T-helper 2 cell (primary cell): ENCODE results near the gene SMG6.

Experiments
- DNase-seq, 5 experiments: peaks; one replicate each; pipeline versions ENCODE4 v3.0.0 to v3.0.0-alpha.2; 2012 to 2022

The SMG6 gene

GRCh38 chr17:2071455-2072281 lies 231.9 kb downstream of the SMG6 start:
- no peak for DNase-seq

- DNase-seq: no peak
Observed at GRCh38 chr17:2071024-2071385, 232.6 kb downstream of the SMG6 start.

- DNase-seq: peak in 2 of 5 experiments; percentile 54 to 97
Observed at GRCh38 chr17:2070241-2071023, 233.2 kb downstream of the SMG6 start.

- no peak for DNase-seq
Observed at GRCh38 chr17:2068519-2069051, 235.0 kb downstream of the SMG6 start.

GRCh38 chr17:2068031-2068518 lies 235.5 kb downstream of the SMG6 start:
- no peak for DNase-seq

GRCh38 chr17:2067608-2068024 lies 236.0 kb downstream of the SMG6 start:
- DNase-seq: no peak

- no peak for DNase-seq
Observed at GRCh38 chr17:2067048-2067561, 236.5 kb downstream of the SMG6 start.

- no peak for DNase-seq
Observed at GRCh38 chr17:2065949-2066400, 237.6 kb downstream of the SMG6 start.

GRCh38 chr17:2064980-2065785 lies 238.4 kb downstream of the SMG6 start:
- peak in 2 of 5 experiments; percentile 51 to 70 for DNase-seq

- DNase-seq: no peak
Observed at GRCh38 chr17:2064520-2064971, 239.0 kb downstream of the SMG6 start.

GRCh38 chr17:2064147-2064489 lies 239.5 kb downstream of the SMG6 start:
- DNase-seq: no peak

GRCh38 chr17:2063261-2064146 lies 240.1 kb downstream of the SMG6 start:
- no peak for DNase-seq

- no peak for DNase-seq
Observed at GRCh38 chr17:2062571-2063183, 240.9 kb downstream of the SMG6 start.

GRCh38 chr17:2061441-2061958 lies 242.1 kb downstream of the SMG6 start:
- DNase-seq: no peak

GRCh38 chr17:2060681-2061440 lies 242.7 kb downstream of the SMG6 start:
- no peak for DNase-seq

GRCh38 chr17:2060385-2060658 lies 243.3 kb downstream of the SMG6 start:
- no peak for DNase-seq

GRCh38 chr17:2059547-2060384 lies 243.8 kb downstream of the SMG6 start:
- no peak for DNase-seq

- peak in 4 of 5 experiments; percentile 47 to 58 (median 53) for DNase-seq
Observed at GRCh38 chr17:2058586-2059546, 244.7 kb downstream of the SMG6 start.
